ENCODE results near the gene NKG7.
"Not testable (repeated sequence)": the region's sequence is repeated elsewhere in the genome, so short reads cannot be mapped to it uniquely, and the experiment has no call there.

GRCh38 chr19:51399936-51400335, 27.5 kb upstream of the NKG7 start:
- not testable (repeated sequence) for TF ChIP-seq CTCF, POLR2A (IDR thresholded peaks at IDR 0.05)
